Left lung (tissue), 10 donors: ENCODE measurements around the gene GPC3. TPM values are rescaled to one million over a fixed set of nuclear protein-coding genes. Genes with fewer than 3 reads are reported as not detected.

Experiments
- ATAC-seq: fragments of 200-7000 bp; cut with Tn5 transposase; one replicate; pipeline ENCODE4 v1.9.1; 2020; ENCODE audit warnings: moderate library complexity
- DNase-seq, 4 donors: peaks; one replicate each; pipeline ENCODE4 v3.0.0-alpha.2; 2013 to 2020
- H3K27ac ChIP-seq, 2 donors: fragments of 200-600 bp; sonication (generic) in 1 of 2; one replicate each; pipeline versions ENCODE4 v1.5.0 to v1.8.0; 2020 to 2021
- H3K27me3 ChIP-seq, 2 donors: fragments of 200-600 bp; sonication (generic) in 1 of 2; one replicate each; pipeline versions ENCODE4 v1.5.0 to v1.8.0; 2020 to 2021
- H3K36me3 ChIP-seq, 2 donors: fragments of 200-600 bp; sonication (generic) in 1 of 2; one replicate each; pipeline versions ENCODE4 v1.5.0 to v1.8.0; 2020 to 2021
- H3K4me1 ChIP-seq, 2 donors: fragments of 200-600 bp; one replicate each; pipeline ENCODE4 v1.8.0; 2021
- H3K4me3 ChIP-seq, 2 donors: fragments of 200-600 bp; sonication (generic) in 1 of 2; one replicate each; pipeline versions ENCODE4 v1.5.0 to v1.8.0; 2020 to 2021; ENCODE audit warnings: mild to moderate bottlenecking in 1 of 2
- H3K9me3 ChIP-seq, 2 donors: fragments of 200-600 bp; sonication (generic) in 1 of 2; one replicate each; pipeline versions ENCODE4 v1.5.0 to v1.8.0; 2020 to 2021
- intact Hi-C, 2 donors: fragments of 100-400 bp; cut with DNase I; formaldehyde crosslinking; loops; one replicate each; pipeline versions ENCODE4 v1.11.2 to v1.14.2; 2022
- polyA plus RNA-seq, 6 donors: library from polyadenylated mRNA; unstranded; fragments of 120-200 nt; gene quantifications; one replicate each; pipeline ENCODE4 v1.2.1, GENCODE V29; 2013; ENCODE audit not compliant: insufficient read length in 6 of 6
- total RNA-seq, 2 donors: library from RNA; stranded (reverse); fragmentation: NEBNext Ultra II Directional; extraction: Animal tissue kit (Norgen Biotek cat#: 25700); gene quantifications; one replicate each; pipeline ENCODE4 v1.2.1, GENCODE V29; 2021
- TF ChIP-seq, protein P1 (sequence below), 2 donors: fragments of 200-600 bp; sonication (generic) in 1 of 2; IDR thresholded peaks; one replicate each; pipeline versions ENCODE4 v1.5.0 to v1.8.0; 2021; ENCODE audit warnings: antibody characterized with exemption in 2 of 2
- donor health status: DM: no; HTN: yes; CAD: no.
- donor health status: DM: no; HTN: no; CAD: no.

Gene GPC3
- total and polyA plus RNA-seq, 8 donors = 42.1 to 581 (median 448) TPM

DNA sequence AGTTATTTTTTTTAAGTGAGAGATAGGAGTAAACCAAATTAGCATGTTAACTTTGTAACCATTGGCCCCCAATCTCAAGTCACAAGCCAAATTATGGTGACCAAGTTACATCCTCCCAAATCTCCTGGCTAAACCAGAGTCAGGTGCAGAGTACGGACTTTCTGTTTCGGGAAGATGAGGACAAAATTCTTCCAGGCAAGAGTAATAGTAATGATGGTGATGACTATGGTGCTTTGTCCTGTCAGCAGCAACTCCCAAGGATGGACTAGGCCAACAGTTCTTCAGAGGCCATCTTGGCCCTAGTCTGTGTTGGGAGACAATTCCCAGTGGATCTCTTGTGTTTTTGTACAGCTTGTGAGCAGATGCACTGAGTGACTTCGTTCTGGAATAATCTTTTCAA is 148.8 kb downstream of the GPC3 start:
- Histone ChIP-seq H3K4me1 (no peaks in the 10 kb centered on the region), H3K4me3 (no peak overlapping the region), H3K27me3 (no peaks in the 10 kb centered on the region), H3K36me3 (no peaks in the 10 kb centered on the region), H3K27ac (no peak overlapping the region), H3K9me3 (no peaks in the 10 kb centered on the region)
- no peak for ATAC-seq
- intact Hi-C loops = no loop called here
- TF ChIP-seq, protein P1, sequence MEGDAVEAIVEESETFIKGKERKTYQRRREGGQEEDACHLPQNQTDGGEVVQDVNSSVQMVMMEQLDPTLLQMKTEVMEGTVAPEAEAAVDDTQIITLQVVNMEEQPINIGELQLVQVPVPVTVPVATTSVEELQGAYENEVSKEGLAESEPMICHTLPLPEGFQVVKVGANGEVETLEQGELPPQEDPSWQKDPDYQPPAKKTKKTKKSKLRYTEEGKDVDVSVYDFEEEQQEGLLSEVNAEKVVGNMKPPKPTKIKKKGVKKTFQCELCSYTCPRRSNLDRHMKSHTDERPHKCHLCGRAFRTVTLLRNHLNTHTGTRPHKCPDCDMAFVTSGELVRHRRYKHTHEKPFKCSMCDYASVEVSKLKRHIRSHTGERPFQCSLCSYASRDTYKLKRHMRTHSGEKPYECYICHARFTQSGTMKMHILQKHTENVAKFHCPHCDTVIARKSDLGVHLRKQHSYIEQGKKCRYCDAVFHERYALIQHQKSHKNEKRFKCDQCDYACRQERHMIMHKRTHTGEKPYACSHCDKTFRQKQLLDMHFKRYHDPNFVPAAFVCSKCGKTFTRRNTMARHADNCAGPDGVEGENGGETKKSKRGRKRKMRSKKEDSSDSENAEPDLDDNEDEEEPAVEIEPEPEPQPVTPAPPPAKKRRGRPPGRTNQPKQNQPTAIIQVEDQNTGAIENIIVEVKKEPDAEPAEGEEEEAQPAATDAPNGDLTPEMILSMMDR (IDR thresholded peaks at IDR 0.05) = no peak
- no peak for DNase-seq

GRCh38 chrX:133834771-133835170 is 150.6 kb downstream of the GPC3 start:
- no peaks in the 10 kb centered on the region for H3K9me3 ChIP-seq
- H3K27ac ChIP-seq = no peak overlapping the region
- no peaks in the 10 kb centered on the region for H3K36me3 ChIP-seq
- ATAC-seq (no peak), DNase-seq (no peak)
- H3K4me1 ChIP-seq = no peaks in the 10 kb centered on the region
- H3K27me3 ChIP-seq = no peaks in the 10 kb centered on the region
- intact Hi-C loops = no loop called here
- TF ChIP-seq, protein P1 (IDR thresholded peaks at IDR 0.05) = no peak
- H3K4me3 ChIP-seq = no peak overlapping the region

DNA sequence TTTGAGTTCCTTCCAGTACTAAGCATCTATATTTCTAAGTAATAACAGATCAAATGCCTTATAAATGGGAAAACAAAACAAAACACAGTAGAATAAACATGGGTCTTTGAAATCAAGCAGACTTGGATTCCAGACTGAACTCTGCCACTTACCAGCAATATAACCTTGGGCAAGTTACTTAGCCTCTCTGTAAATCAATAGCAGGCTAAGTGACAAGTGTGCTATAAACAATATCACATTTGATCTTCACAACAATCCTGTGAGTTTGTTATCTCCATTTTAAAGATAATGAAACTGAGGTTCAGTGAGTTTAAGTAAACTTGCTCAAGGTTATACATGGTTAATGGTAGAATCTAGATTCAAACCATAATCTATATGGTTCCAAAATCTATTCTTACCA is 165.8 kb downstream of the GPC3 start:
- no peaks in the 10 kb centered on the region for H3K36me3 ChIP-seq
- no peaks in the 10 kb centered on the region for H3K4me1 ChIP-seq
- intact Hi-C loops = no loop called here
- no peaks in the 10 kb centered on the region for H3K9me3 ChIP-seq
- no peak overlapping the region for H3K27ac ChIP-seq
- no peak overlapping the region for H3K4me3 ChIP-seq
- TF ChIP-seq, protein P1 (IDR thresholded peaks at IDR 0.05) = no peak
- no peak for DNase-seq
- ATAC-seq = no peak
- H3K27me3 ChIP-seq = peaks cover 0 to 4% of the 10 kb centered on the region in 2 donors

GRCh38 chrX:133818019-133818418 is 167.4 kb downstream of the GPC3 start:
- ATAC-seq = no peak
- H3K4me3 ChIP-seq = no peak overlapping the region
- peaks cover 0 to 4% of the 10 kb centered on the region in 2 donors for H3K27me3 ChIP-seq

GRCh38 chrX:133815496-133815895 is 169.9 kb downstream of the GPC3 start:
- no peak overlapping the region for H3K4me3 ChIP-seq
- no peaks in the 10 kb centered on the region for H3K36me3 ChIP-seq
- no peaks in the 10 kb centered on the region for H3K27me3 ChIP-seq
- no peak overlapping the region for H3K27ac ChIP-seq
- intact Hi-C loops = no loop called here
- no peak for DNase-seq
- no peaks in the 10 kb centered on the region for H3K4me1 ChIP-seq
- ATAC-seq = no peak
- H3K9me3 ChIP-seq = no peaks in the 10 kb centered on the region
- TF ChIP-seq, protein P1 (IDR thresholded peaks at IDR 0.05) = no peak

More at GRCh38 chrX:133818019-133818418, 167.4 kb downstream of the GPC3 start:
- Histone ChIP-seq H3K36me3 (no peaks in the 10 kb centered on the region), H3K4me1 (no peaks in the 10 kb centered on the region), H3K27ac (no peak overlapping the region), H3K9me3 (no peaks in the 10 kb centered on the region)
- TF ChIP-seq, protein P1 (IDR thresholded peaks at IDR 0.05) = no peak
- no peak for DNase-seq
- intact Hi-C loops = no loop called here
